ENCODE results near the gene LMNB1. TPM values are rescaled to one million over a fixed set of nuclear protein-coding genes. Genes with fewer than 3 reads are reported as not detected.
"Not testable (repeated sequence)": the region's sequence is repeated elsewhere in the genome, so short reads cannot be mapped to it uniquely, and the experiment has no call there.

The LMNB1 gene
- total RNA-seq, 4 donors from 2014 or later, result 4.4 to 20.4 (median 11.9) TPM

GRCh38 chr5:126826619-126827215 lies 49.8 kb downstream of the LMNB1 start:
- ATAC-seq (ENCODE audit: low FRiP score) (no peak), DNase-seq (ENCODE audit: low spot score) (no peak)
- no peak for TF ChIP-seq CTCF (IDR thresholded peaks at IDR 0.05)

GRCh38 chr5:126829098-126829497 lies 52.2 kb downstream of the LMNB1 start:
- ATAC-seq (ENCODE audit: low FRiP score), result no peak
- no peak for TF ChIP-seq CTCF (IDR thresholded peaks at IDR 0.05)

GRCh38 chr5:126830061-126830460 lies 53.1 kb downstream of the LMNB1 start:
- TF ChIP-seq CTCF (IDR thresholded peaks at IDR 0.05), result no peak
- no peak for ATAC-seq (ENCODE audit: low FRiP score)
- no peak for DNase-seq (ENCODE audit: low spot score)

More at GRCh38 chr5:126829098-126829497, 52.2 kb downstream of the LMNB1 start:
- DNase-seq (ENCODE audit: low spot score), result no peak

GRCh38 chr5:126831156-126831555 lies 54.2 kb downstream of the LMNB1 start:
- no peak for TF ChIP-seq CTCF (IDR thresholded peaks at IDR 0.05)
- no peak for ATAC-seq (ENCODE audit: low FRiP score)

GRCh38 chr5:126836778-126837177 lies 59.8 kb downstream of the LMNB1 start:
- ATAC-seq (ENCODE audit: low FRiP score), result no peak
- DNase-seq (ENCODE audit: low spot score), result no peak
- TF ChIP-seq CTCF (IDR thresholded peaks at IDR 0.05), result no peak

More at GRCh38 chr5:126831156-126831555, 54.2 kb downstream of the LMNB1 start:
- DNase-seq (ENCODE audit: low spot score), result no peak

GRCh38 chr5:126837242-126837641 lies 60.3 kb downstream of the LMNB1 start:
- no peak for TF ChIP-seq CTCF (IDR thresholded peaks at IDR 0.05)
- no peak for ATAC-seq (ENCODE audit: low FRiP score)
- no peak for DNase-seq (ENCODE audit: low spot score)

GRCh38 chr5:126837906-126838539 lies 61.1 kb downstream of the LMNB1 start:
- TF ChIP-seq CTCF (IDR thresholded peaks at IDR 0.05), result no peak
- DNase-seq (ENCODE audit: low spot score) (no peak), ATAC-seq (ENCODE audit: low FRiP score) (peak; percentile 59)

GRCh38 chr5:126839407-126839806 lies 62.5 kb downstream of the LMNB1 start:
- not testable (repeated sequence) for DNase-seq (ENCODE audit: low spot score); ATAC-seq (ENCODE audit: low FRiP score)

GRCh38 chr5:126843375-126843774 lies 66.4 kb downstream of the LMNB1 start:
- ATAC-seq (ENCODE audit: low FRiP score); DNase-seq (ENCODE audit: low spot score): not testable (repeated sequence)

- ATAC-seq (ENCODE audit: low FRiP score); DNase-seq (ENCODE audit: low spot score): not testable (repeated sequence)
Observed at GRCh38 chr5:126845470-126846070, 68.6 kb downstream of the LMNB1 start.
